T-helper 17 cell (primary cell): ENCODE data around the gene RNF207. TPM values are rescaled to one million over a fixed set of nuclear protein-coding genes. Genes with fewer than 3 reads are reported as not detected.

Experiments used
- ATAC-seq: fragments of 150-1000 bp; cut with Tn5 transposase; 2 replicates; pipeline ENCODE4 v1.10.0; 2021; ENCODE audit warnings: mild to moderate bottlenecking, moderate library complexity
- DNase-seq, 3 donors: peaks; one replicate each; pipeline versions ENCODE4 v3.0.0 to v3.0.0-alpha.2; 2020 to 2021
- H3K9me3 ChIP-seq: one replicate; pipeline ENCODE4 v1.7.0; 2013; ENCODE audit warnings: low read length, mild to moderate bottlenecking; ENCODE audit not compliant: control insufficient read depth, poor library complexity, severe bottlenecking
- H3K27ac Mint-ChIP-seq: one replicate; pipeline ENCODE4 v1.8.0; 2022; ENCODE audit warnings: mild to moderate bottlenecking, moderate library complexity, mixed read lengths
- H3K27me3 Mint-ChIP-seq: one replicate; pipeline ENCODE4 v1.8.0; 2022; ENCODE audit warnings: mixed read lengths
- H3K36me3 Mint-ChIP-seq: one replicate; pipeline ENCODE4 v1.8.0; 2022; ENCODE audit warnings: low read depth, mixed read lengths
- H3K4me1 Mint-ChIP-seq: one replicate; pipeline ENCODE4 v1.8.0; 2022; ENCODE audit warnings: mild to moderate bottlenecking, mixed read lengths
- H3K4me3 Mint-ChIP-seq: one replicate; pipeline ENCODE4 v1.8.0; 2022; ENCODE audit warnings: mild to moderate bottlenecking, moderate library complexity, mixed read lengths
- total RNA-seq, 4 donors: library from RNA in 2 of 4; stranded (reverse) in 2 of 4; gene quantifications; one replicate each; pipeline ENCODE4 v1.2.3 and lab custom pipeline; 2022 to 2026

RNF207 gene
- total RNA-seq, 2 donors from 2014 or later, result 17.7 to 25.9 TPM

- no peak overlapping the region for H3K4me3 Mint-ChIP-seq
- DNase-seq (no peak), ATAC-seq (no peak)
- no peaks in the 10 kb centered on the region for H3K36me3 Mint-ChIP-seq
- H3K27me3 Mint-ChIP-seq, result no peaks in the 10 kb centered on the region
- no peaks in the 10 kb centered on the region for H3K4me1 Mint-ChIP-seq
- no peaks in the 10 kb centered on the region for H3K9me3 ChIP-seq
- H3K27ac Mint-ChIP-seq, result no peak overlapping the region
Observed at GRCh38 chr1:6270401-6270800, 64.5 kb downstream of the RNF207 start.

Other genes with a start within 250 kb of the RNF207 start
- 10 to 100 TPM in 1 of 2 donors, 1 to 10 TPM in 1; 9.9 to 14.1 TPM for gene NPHP4, start 213.7 kb upstream of the RNF207 start, total RNA-seq
- 100 to 1,000 TPM; 203 to 207 TPM for gene KCNAB2, start 160.2 kb upstream of the RNF207 start, total RNA-seq
- gene CHD5, start 25.8 kb upstream of the RNF207 start, total RNA-seq, result under 1 TPM; 0.12 to 0.63 TPM
- 100 to 1,000 TPM; 510 to 543 TPM for gene RPL22, start 6.5 kb upstream of the RNF207 start, total RNA-seq
- gene ICMT, start 29.8 kb downstream of the RNF207 start, total RNA-seq, result 10 to 100 TPM in 1 of 2 donors, 1 to 10 TPM in 1; 9.8 to 10.2 TPM
- gene HES3, start 38.1 kb downstream of the RNF207 start, total RNA-seq, result not detected
- under 1 TPM; 0.23 to 0.37 TPM for gene GPR153, start 55.0 kb downstream of the RNF207 start, total RNA-seq
- gene ACOT7, start 187.6 kb downstream of the RNF207 start, total RNA-seq, result 1 to 10 TPM; 4.9 to 7.1 TPM
- not detected for gene HES2, start 213.8 kb downstream of the RNF207 start, total RNA-seq
- gene ESPN, start 218.7 kb downstream of the RNF207 start, total RNA-seq, result 10 to 100 TPM; 13.2 to 15.7 TPM